A673 (cell line): Measurements from ENCODE around the gene MAML2. TPM values are rescaled to one million over a fixed set of nuclear protein-coding genes. Genes with fewer than 3 reads are reported as not detected.

ENCODE experiments used
- BruUV-seq: library from RNA; stranded (reverse); fragments of 400-500 nt; replicated peaks from 2 replicates; lab custom pipeline; 2021; lab: Mats Ljungman, UMichigan
- CTCF ChIA-PET: fragments of 300-600 bp; sonication (Branson Sonifier 250); formaldehyde crosslinking; loops from one replicate; lab custom pipeline; 2022; ENCODE audit warnings: antibody characterized with exemption; lab: Charles Lee
- POLR2A ChIA-PET: fragments of 300-600 bp; sonication (Branson Sonifier 250); formaldehyde crosslinking; loops from one replicate; lab custom pipeline; 2022; ENCODE audit warnings: antibody characterized with exemption; ENCODE audit not compliant: low non-redundant PET; lab: Charles Lee
- DNase-seq: peaks from one replicate; pipeline ENCODE4 v3.0.0-alpha.2; 2015; ENCODE audit warnings: low spot score
- H3K27ac ChIP-seq: fragments of 200-600 bp; sonication (generic); 2 replicates; pipeline ENCODE4 v1.5.1; 2016; ENCODE audit warnings: mixed run types, low read depth, mild to moderate bottlenecking, mixed read lengths, antibody characterized with exemption, low read length; ENCODE audit not compliant: poor library complexity, severe bottlenecking
- H3K27me3 ChIP-seq: fragments of 200-600 bp; sonication (generic); replicated peaks from 2 replicates; pipeline ENCODE4 v1.6.1; 2017; ENCODE audit warnings: mixed run types, low read depth, mild to moderate bottlenecking, mixed read lengths, antibody characterized with exemption, low read length; ENCODE audit not compliant: insufficient read depth, poor library complexity
- H3K36me3 ChIP-seq: fragments of 200-600 bp; sonication (generic); 2 replicates; pipeline ENCODE4 v1.6.1; 2016; ENCODE audit warnings: mixed run types, mild to moderate bottlenecking, mixed read lengths, antibody characterized with exemption, low read length; ENCODE audit not compliant: insufficient read depth, poor library complexity, severe bottlenecking
- H3K4me1 ChIP-seq: fragments of 200-600 bp; sonication (generic); 2 replicates; pipeline ENCODE4 v1.6.1; 2017; ENCODE audit warnings: mixed run types, mild to moderate bottlenecking, mixed read lengths, antibody characterized with exemption, low read length; ENCODE audit not compliant: insufficient read depth, poor library complexity, severe bottlenecking
- H3K4me3 ChIP-seq: fragments of 200-600 bp; sonication (generic); 2 replicates; pipeline ENCODE4 v1.5.1; 2016; ENCODE audit warnings: low read depth, mixed run types, mild to moderate bottlenecking, mixed read lengths, low read length; ENCODE audit not compliant: poor library complexity, severe bottlenecking
- H3K9me3 ChIP-seq: fragments of 200-600 bp; sonication (generic); 2 replicates; pipeline ENCODE4 v1.6.1; 2016; ENCODE audit warnings: mixed run types, low read depth, mild to moderate bottlenecking, mixed read lengths, antibody characterized with exemption, low read length; ENCODE audit not compliant: poor library complexity, severe bottlenecking
- EZH2 ChIP-seq: fragments of 200-600 bp; sonication (generic); IDR thresholded peaks from 2 replicates; pipeline ENCODE4 v1.6.1; 2017; ENCODE audit warnings: borderline replicate concordance, low read depth, mild to moderate bottlenecking, mixed read lengths, antibody characterized with exemption, low read length; ENCODE audit not compliant: poor library complexity, severe bottlenecking
- intact Hi-C: fragments of 100-400 bp; cut with micrococcal nuclease; formaldehyde crosslinking; loops from one replicate; pipeline ENCODE4 v1.10.0; 2022; ENCODE audit not compliant: unreplicated experiment
- total RNA-seq: library from RNA; stranded (reverse); gene quantifications from 2 replicates; pipeline ENCODE4 v1.2.3, GENCODE V29; 2021
- TF ChIP-seq, protein P1 (sequence below): fragments of 300-800, 200-600 bp; sonication (generic); conservative IDR thresholded peaks from 2 replicates; pipeline ENCODE4 v1.5.1; 2017; ENCODE audit warnings: low read depth, mild to moderate bottlenecking, antibody characterized with exemption, low read length, moderate library complexity, mixed read lengths

Gene MAML2
- total RNA-seq, 1 experiment from 2014 or later, result 6.4 TPM

DNA sequence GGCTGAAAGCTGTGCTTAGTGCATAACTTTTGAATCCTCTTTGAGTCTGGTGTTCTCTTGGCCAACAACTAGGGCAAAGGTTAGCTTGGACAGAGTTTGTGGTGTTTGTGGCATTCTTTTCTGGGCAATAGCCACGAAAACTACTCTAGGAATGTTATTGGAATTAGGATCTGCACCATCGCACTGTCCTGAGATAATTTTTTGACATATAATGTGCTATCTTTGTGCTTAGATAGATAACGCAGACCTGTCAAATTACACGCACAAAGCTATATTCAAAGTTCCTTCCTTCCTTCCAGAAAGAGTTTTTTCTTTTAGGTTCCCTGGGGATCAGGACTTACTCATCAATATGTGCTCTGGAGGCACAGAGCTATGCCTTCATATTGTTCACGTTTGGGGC lies 252.3 kb downstream of the MAML2 start:
- H3K4me1 ChIP-seq, result peaks cover 1% of the 10 kb centered on the region
- no peaks in the 10 kb centered on the region for H3K9me3 ChIP-seq
- H3K36me3 ChIP-seq, result no peaks in the 10 kb centered on the region
- BruUV-seq, result no TSS peak
- H3K27me3 ChIP-seq, result no peaks in the 10 kb centered on the region
- intact Hi-C loops, result no loop called here
- ChIA-PET POLR2A (no interaction called here), CTCF (interaction anchor here (0.5 to 1.8 kb wide), 2 partner anchors 253 to 265 kb away, joined by 3 to 15 read pairs; partner anchors contain the start of gene MAML2)
- TF ChIP-seq EZH2, result no peak
- TF ChIP-seq, protein P1, sequence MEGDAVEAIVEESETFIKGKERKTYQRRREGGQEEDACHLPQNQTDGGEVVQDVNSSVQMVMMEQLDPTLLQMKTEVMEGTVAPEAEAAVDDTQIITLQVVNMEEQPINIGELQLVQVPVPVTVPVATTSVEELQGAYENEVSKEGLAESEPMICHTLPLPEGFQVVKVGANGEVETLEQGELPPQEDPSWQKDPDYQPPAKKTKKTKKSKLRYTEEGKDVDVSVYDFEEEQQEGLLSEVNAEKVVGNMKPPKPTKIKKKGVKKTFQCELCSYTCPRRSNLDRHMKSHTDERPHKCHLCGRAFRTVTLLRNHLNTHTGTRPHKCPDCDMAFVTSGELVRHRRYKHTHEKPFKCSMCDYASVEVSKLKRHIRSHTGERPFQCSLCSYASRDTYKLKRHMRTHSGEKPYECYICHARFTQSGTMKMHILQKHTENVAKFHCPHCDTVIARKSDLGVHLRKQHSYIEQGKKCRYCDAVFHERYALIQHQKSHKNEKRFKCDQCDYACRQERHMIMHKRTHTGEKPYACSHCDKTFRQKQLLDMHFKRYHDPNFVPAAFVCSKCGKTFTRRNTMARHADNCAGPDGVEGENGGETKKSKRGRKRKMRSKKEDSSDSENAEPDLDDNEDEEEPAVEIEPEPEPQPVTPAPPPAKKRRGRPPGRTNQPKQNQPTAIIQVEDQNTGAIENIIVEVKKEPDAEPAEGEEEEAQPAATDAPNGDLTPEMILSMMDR, result no peak
- H3K4me3 ChIP-seq, result no peak overlapping the region
- no peak for DNase-seq
- H3K27ac ChIP-seq, result no peak overlapping the region

DNA sequence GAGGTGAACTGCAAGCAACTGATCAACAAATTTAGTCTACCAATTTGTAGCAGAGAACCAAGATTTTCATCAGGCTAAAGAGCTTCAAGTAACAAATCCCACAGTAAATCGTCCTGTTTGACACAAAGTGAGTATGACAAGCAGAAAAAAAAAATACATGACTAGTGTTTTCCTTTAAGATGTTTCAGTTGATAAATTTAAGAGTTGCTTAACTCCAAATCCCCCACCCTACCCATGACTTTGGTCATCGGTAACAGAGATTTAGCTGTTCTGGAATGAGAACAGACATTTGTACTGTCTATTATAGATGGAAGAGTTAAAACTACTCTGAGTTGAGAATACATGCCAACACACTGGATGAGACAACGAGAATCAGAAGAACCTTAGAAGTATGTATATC lies 254.1 kb downstream of the MAML2 start:
- no peaks in the 10 kb centered on the region for H3K27me3 ChIP-seq
- no peak for TF ChIP-seq EZH2
- TF ChIP-seq, protein P1, result no peak
- no peaks in the 10 kb centered on the region for H3K4me1 ChIP-seq
- ChIA-PET POLR2A (no interaction called here), CTCF (no interaction called here)
- H3K27ac ChIP-seq, result no peak overlapping the region
- intact Hi-C loops, result no loop called here
- DNase-seq, result no peak
- no peak overlapping the region for H3K4me3 ChIP-seq
- no TSS peak for BruUV-seq
- H3K36me3 ChIP-seq, result no peaks in the 10 kb centered on the region
- no peaks in the 10 kb centered on the region for H3K9me3 ChIP-seq

DNA sequence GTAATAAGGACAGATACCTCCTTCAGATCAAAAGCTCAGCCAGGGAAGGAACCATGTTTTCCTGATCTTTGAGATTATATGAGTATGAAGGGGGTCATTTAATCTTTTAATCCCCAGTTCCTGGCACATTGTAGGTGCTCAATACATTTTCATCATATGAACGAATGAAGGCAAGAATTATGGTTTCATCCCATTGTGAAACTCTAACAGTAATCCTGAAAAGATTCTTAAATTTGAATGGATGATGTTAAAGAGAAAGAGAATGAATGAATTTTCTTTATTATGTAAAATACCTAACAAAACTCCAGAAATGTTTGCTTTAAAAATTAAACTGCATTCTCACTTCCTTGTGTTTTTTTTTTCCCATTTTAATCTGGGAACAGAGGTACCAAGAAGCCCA lies 256.9 kb downstream of the MAML2 start:
- no peaks in the 10 kb centered on the region for H3K36me3 ChIP-seq
- no peaks in the 10 kb centered on the region for H3K27me3 ChIP-seq
- TF ChIP-seq EZH2, result no peak
- TF ChIP-seq, protein P1, result no peak
- no peak overlapping the region for H3K4me3 ChIP-seq
- H3K27ac ChIP-seq, result no peak overlapping the region
- no TSS peak for BruUV-seq
- H3K9me3 ChIP-seq, result no peaks in the 10 kb centered on the region
- no peaks in the 10 kb centered on the region for H3K4me1 ChIP-seq
- POLR2A ChIA-PET, result no interaction called here
- CTCF ChIA-PET, result interaction anchor here (0.6 kb wide), 1 partner anchor 14 kb away, joined by 3 read pairs; no protein-coding TSS in a partner anchor
- intact Hi-C loops, result no loop called here
- DNase-seq, result no peak
